GM23248 (cell line): ENCODE results near the gene TRIM73.
"Not testable (repeated sequence)": the region's sequence is repeated elsewhere in the genome, so short reads cannot be mapped to it uniquely, and the experiment has no call there.

Experiments
- EZH2 ChIP-seq: fragments of 200-600 bp; sonication (generic); IDR thresholded peaks from 2 replicates; pipeline ENCODE4 v1.6.1; 2018; ENCODE audit warnings: antibody characterized with exemption, mild to moderate bottlenecking; ENCODE audit not compliant: insufficient read depth, poor library complexity, severe bottlenecking
- EZH2phosphoT487 ChIP-seq: fragments of 200-600 bp; sonication (generic); IDR thresholded peaks from 2 replicates; pipeline ENCODE4 v1.6.1; 2018; ENCODE audit warnings: antibody characterized with exemption, moderate library complexity, mild to moderate bottlenecking, low read depth; ENCODE audit not compliant: insufficient read depth

GRCh38 chr7:75419693-75420092 lies 24.3 kb downstream of the TRIM73 start:
- not testable (repeated sequence) for TF ChIP-seq EZH2, EZH2phosphoT487
